ENCODE measurements around the gene TRIM60.
"Not testable (repeated sequence)": the region's sequence is repeated elsewhere in the genome, so short reads cannot be mapped to it uniquely, and the experiment has no call there.

TRIM60 gene

GRCh38 chr4:165084787-165085186, 53.0 kb downstream of the TRIM60 start:
- H3K36me3 Mint-ChIP-seq (ENCODE audit: low read depth) = peaks cover 71% of the 10 kb centered on the region
- H3K4me3 Mint-ChIP-seq; H3K4me1 Mint-ChIP-seq (ENCODE audit: low read depth): not testable (repeated sequence)

GRCh38 chr4:165085946-165086345, 54.1 kb downstream of the TRIM60 start:
- Mint-ChIP-seq H3K9me3 (no peaks in the 10 kb centered on the region), H3K4me3 (no peak overlapping the region), H3K27me3 (no peaks in the 10 kb centered on the region), H3K4me1 (ENCODE audit: low read depth) (no peaks in the 10 kb centered on the region), H3K36me3 (ENCODE audit: low read depth) (peaks cover 67% of the 10 kb centered on the region), H3K27ac (no peak overlapping the region)
- no peak for DNase-seq

More at GRCh38 chr4:165084787-165085186, 53.0 kb downstream of the TRIM60 start:
- not testable (repeated sequence) for H3K9me3 Mint-ChIP-seq, H3K27me3 Mint-ChIP-seq, H3K27ac Mint-ChIP-seq, DNase-seq

- Mint-ChIP-seq H3K27ac (no peak overlapping the region), H3K27me3 (no peaks in the 10 kb centered on the region), H3K4me1 (ENCODE audit: low read depth) (no peaks in the 10 kb centered on the region), H3K36me3 (ENCODE audit: low read depth) (peaks cover 82% of the 10 kb centered on the region), H3K4me3 (no peak overlapping the region), H3K9me3 (no peaks in the 10 kb centered on the region)
- no peak for DNase-seq
Measured at GRCh38 chr4:165088366-165088765, 56.6 kb downstream of the TRIM60 start.

All from activated T-cell treated with anti-CD3 and anti-CD28 coated beads, Interleukin-2, amount 50 U/mL, for 24 hours (primary cell).